IMR-90 (cell line): ENCODE data around the gene ARHGEF7.

Experiments used
- CTCF ChIP-seq: conservative IDR thresholded peaks from 2 replicates; pipeline ENCODE4 v1.5.1; 2012; ENCODE audit warnings: mild to moderate bottlenecking, low read depth, low read length, improper control_type of control experiment
- MXI1 ChIP-seq: IDR thresholded peaks from 2 replicates; pipeline ENCODE4 v1.6.1; 2012; ENCODE audit warnings: low read depth, mild to moderate bottlenecking, low read length, moderate library complexity, borderline replicate concordance

GRCh38 chr13:111216166-111216960, 101.3 kb downstream of the ARHGEF7 start:
- TF ChIP-seq CTCF (peak; percentile 47), MXI1 (no peak)
